ENCODE data around the gene CFAP157.

The CFAP157 gene

DNA sequence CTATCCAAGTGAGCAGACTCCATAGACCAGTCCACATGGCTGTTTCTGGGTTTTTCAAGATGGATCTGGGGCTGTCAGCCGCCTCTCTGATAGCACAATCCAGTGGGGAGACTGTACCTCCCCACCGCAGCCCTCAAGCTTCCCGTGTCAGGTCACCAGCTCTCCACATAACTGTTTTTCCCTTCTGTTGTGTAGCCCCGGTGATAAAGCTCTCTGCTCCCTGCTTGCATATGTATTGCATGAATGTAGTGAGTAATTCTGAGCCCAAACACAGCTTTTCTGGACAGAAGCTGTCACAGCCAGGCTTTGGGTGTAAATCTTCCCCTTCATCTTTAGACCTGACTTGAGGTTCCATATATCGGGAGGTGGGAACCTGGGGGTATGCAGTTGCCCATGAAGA, 23.1 kb upstream of the CFAP157 start:
- Mint-ChIP-seq H3K4me1 (peaks cover 0 to 1% of the 10 kb centered on the region in 2 donors), H3K9me3 (no peaks in the 10 kb centered on the region), H3K36me3 (no peaks in the 10 kb centered on the region), H3K27ac (no peak overlapping the region), H3K4me3 (no peak overlapping the region), H3K27me3 (peaks cover 15% of the 10 kb centered on the region in 2 donors)
- no peak for DNase-seq
- no peak for ATAC-seq (replicated peaks)

DNA sequence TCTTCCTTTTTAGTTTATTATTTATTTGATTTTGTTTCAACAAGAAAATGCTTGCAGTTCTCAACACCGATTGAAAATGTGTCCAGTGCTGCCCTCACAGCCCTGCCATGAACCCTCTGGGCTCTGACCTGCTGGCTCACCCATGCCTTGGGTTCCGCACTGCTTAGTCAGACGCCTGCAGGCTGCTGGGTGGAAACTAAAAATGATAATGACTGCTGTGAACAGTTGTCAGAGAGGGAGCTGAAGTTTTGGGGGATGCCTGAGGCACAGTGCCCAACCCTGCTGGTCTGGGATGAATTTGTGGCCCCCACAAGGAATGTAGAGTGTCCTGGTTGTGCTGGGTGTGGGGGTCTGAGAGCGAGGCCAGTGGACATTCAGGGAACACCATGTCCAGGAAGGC, 22.2 kb upstream of the CFAP157 start:
- no peak for DNase-seq
- no peaks in the 10 kb centered on the region for H3K9me3 Mint-ChIP-seq
- H3K4me1 Mint-ChIP-seq = peaks cover 0 to 1% of the 10 kb centered on the region in 2 donors
- peak overlapping the region; percentile 11 for H3K27ac Mint-ChIP-seq
- H3K27me3 Mint-ChIP-seq = peaks cover 11% of the 10 kb centered on the region in 2 donors
- no peak for ATAC-seq (replicated peaks)
- no peaks in the 10 kb centered on the region for H3K36me3 Mint-ChIP-seq
- no peak overlapping the region for H3K4me3 Mint-ChIP-seq

DNA sequence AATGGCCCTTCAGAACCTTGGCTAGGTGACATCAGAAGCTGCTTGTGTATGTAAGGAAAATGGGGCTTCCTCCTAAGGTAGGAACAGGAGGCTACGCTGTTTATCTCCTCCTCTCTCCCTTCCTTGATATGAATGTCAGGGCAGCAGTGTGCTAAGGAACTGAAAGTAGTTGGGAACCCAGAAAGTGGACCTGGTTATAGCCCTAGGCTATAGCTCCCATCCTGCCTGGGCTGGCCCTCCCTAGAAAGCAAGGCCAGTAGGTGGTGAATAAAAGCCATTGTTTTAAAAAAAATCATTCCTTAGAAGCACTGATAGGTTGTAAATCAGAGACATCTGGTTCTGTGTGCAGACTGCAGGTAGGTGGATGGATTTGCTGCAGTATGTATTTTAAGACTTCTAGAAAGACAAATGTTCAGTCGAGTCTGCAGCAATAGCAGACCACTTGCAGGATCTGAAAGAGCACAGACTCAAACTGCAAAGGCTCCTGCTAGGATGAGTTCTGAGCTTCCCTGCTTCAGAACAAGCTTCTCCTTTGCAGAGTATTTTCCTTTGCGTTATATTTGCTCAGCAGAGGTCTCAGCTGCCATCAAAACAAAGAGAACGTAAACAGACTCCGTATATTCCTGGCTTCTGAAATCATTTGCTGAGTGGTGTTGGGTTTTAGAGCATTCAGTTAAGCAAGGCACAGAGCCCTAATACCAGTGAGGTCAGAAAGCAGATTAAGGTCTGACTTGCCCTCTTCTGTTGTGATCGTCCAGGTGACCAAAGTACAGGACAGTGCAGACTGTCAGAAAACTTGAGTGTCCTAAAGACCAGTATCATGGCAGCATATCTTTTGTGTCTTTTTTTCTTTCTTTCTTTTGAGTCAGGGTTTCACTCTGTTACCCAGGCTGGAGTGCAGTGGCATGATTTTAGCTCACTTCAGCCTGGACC, 20.1 kb upstream of the CFAP157 start:
- H3K36me3 Mint-ChIP-seq = no peaks in the 10 kb centered on the region
- no peak for DNase-seq
- no peak overlapping the region for H3K27ac Mint-ChIP-seq
- H3K4me1 Mint-ChIP-seq = peaks cover 0 to 1% of the 10 kb centered on the region in 2 donors
- H3K4me3 Mint-ChIP-seq = no peak overlapping the region
- H3K9me3 Mint-ChIP-seq = no peaks in the 10 kb centered on the region
- peaks cover 0 to 5% of the 10 kb centered on the region in 2 donors for H3K27me3 Mint-ChIP-seq
- no peak for ATAC-seq (replicated peaks)

DNA sequence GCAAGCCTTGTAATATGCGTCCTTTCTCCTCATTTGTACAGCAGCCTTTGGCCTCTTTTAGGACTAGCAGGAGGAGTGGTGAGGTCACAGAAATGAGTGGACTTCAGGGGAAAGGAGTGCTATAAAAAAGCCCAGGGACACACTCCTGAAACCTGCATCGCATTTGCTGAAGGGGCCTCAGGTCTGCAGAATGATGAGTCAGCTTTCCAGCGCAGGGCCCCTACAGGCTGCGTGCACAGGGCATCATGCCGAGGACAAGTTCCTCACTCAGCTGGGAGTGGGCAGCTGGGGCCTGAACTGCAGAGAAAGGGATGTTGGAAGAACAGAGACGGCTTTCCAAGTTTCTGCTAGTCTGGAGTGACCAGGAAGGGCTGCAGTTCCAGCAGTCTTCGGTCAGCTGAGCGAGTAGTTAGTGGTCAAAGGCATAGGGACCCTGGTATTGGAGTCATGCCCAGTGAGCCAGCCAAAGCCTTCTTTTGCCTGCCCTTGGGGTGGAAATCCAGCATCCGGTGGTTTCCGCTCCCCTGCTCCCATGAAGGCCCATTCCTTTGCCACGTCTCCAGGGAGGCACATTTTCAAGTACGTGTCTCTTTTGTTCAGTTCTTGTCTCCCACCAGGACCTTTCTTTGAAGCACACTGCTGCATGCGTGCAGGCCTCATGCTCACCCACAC, 17.3 kb upstream of the CFAP157 start:
- peaks cover 0 to 5% of the 10 kb centered on the region in 2 donors for H3K27me3 Mint-ChIP-seq
- no peak overlapping the region for H3K4me3 Mint-ChIP-seq
- peaks cover 0 to 1% of the 10 kb centered on the region in 2 donors for H3K4me1 Mint-ChIP-seq
- DNase-seq (no peak), ATAC-seq (replicated peaks) (no peak)
- no peak overlapping the region for H3K27ac Mint-ChIP-seq
- peaks cover 9 to 12% of the 10 kb centered on the region in 2 donors for H3K36me3 Mint-ChIP-seq
- H3K9me3 Mint-ChIP-seq = no peaks in the 10 kb centered on the region

DNA sequence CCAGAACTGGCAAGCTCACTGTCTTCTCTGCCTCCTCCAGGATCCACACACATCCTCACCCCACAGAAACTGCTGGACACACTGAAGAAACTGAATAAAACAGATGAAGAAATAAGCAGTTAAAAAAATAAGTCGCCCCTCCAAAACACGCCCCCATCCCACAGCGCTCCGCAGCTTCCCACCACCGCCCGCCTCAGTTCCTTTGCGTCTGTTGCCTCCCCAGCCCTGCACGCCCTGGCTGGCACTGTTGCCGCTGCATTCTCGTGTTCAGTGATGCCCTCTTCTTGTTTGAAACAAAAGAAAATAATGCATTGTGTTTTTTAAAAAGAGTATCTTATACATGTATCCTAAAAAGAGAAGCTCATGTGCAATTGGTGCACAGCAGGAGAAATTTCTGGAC, 16.1 kb upstream of the CFAP157 start:
- no peak for DNase-seq
- Mint-ChIP-seq H3K27me3 (no peaks in the 10 kb centered on the region), H3K4me3 (no peak overlapping the region), H3K9me3 (no peaks in the 10 kb centered on the region), H3K4me1 (peaks cover 0 to 1% of the 10 kb centered on the region in 2 donors), H3K36me3 (peaks cover 9 to 13% of the 10 kb centered on the region in 2 donors), H3K27ac (no peak overlapping the region)
- ATAC-seq (replicated peaks) = no peak

DNA sequence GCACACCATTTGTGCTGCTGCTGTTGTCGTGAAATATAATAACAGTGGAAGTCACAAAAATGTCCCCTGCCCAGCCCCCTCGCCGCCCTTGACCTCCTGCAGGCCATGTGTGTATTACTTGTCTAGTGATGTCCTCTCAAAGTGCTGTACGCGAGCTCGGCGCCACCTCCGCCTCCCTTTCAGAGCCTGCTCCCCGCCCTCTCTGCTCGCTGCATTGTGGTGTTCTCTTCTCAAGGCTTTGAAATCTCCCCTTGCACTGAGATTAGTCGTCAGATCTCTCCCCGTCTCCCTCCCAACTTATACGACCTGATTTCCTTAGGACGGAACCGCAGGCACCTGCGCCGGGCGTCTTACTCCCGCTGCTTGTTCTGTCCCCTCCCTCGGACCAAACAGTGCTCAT, 14.7 kb upstream of the CFAP157 start:
- Mint-ChIP-seq H3K36me3 (peaks cover 9 to 13% of the 10 kb centered on the region in 2 donors), H3K4me1 (no peaks in the 10 kb centered on the region), H3K4me3 (no peak overlapping the region), H3K27ac (no peak overlapping the region), H3K9me3 (no peaks in the 10 kb centered on the region), H3K27me3 (no peaks in the 10 kb centered on the region)
- DNase-seq (no peak), ATAC-seq (replicated peaks) (no peak)

DNA sequence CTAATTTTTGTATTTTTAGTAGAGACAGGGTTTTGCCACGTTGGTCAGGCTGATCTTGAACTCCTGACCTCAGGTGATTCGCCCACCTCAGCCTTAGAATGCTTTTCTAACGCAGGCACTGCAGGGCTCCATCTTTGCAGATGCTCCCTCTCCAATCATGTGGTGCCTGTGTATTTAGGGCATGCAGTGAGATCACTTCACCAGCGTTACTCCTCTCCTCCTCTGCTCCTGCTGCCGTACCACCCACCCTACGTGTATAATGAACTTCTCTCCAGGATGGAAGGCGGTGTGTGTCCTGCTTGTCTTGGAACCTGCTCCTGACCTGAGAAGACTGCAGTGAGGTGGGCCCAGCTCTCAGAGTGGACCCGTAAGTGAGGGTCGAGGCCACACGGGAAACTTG, 13.6 kb upstream of the CFAP157 start:
- Mint-ChIP-seq H3K4me3 (no peak overlapping the region), H3K9me3 (no peaks in the 10 kb centered on the region), H3K36me3 (peaks cover 9 to 13% of the 10 kb centered on the region in 2 donors), H3K27ac (no peak overlapping the region), H3K27me3 (no peaks in the 10 kb centered on the region), H3K4me1 (no peaks in the 10 kb centered on the region)
- ATAC-seq (replicated peaks) = no peak
- no peak for DNase-seq

DNA sequence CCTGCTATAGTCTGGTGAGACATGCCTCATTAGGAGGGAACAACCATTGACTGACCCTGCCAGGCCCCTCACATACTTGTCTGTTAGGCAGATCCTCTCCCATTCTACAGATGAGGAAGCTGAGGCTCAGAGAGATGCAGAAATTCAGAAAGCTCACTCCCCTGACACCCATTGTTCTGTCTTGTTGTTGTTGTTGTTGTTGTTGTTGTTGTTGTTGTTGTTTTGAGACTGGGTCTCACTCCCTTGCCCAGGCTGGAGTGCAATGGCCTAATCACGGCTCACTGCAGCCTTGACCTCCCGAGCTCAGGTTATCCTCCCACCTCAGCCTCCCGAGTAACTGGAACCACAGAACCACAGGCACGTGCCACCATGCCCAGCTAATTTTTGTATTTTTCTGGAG, 13.1 kb upstream of the CFAP157 start:
- H3K27me3 Mint-ChIP-seq = no peaks in the 10 kb centered on the region
- ATAC-seq (replicated peaks) (no peak), DNase-seq (no peak)
- H3K27ac Mint-ChIP-seq = no peak overlapping the region
- no peaks in the 10 kb centered on the region for H3K4me1 Mint-ChIP-seq
- H3K36me3 Mint-ChIP-seq = peaks cover 9 to 13% of the 10 kb centered on the region in 2 donors
- H3K9me3 Mint-ChIP-seq = no peaks in the 10 kb centered on the region
- no peak overlapping the region for H3K4me3 Mint-ChIP-seq

DNA sequence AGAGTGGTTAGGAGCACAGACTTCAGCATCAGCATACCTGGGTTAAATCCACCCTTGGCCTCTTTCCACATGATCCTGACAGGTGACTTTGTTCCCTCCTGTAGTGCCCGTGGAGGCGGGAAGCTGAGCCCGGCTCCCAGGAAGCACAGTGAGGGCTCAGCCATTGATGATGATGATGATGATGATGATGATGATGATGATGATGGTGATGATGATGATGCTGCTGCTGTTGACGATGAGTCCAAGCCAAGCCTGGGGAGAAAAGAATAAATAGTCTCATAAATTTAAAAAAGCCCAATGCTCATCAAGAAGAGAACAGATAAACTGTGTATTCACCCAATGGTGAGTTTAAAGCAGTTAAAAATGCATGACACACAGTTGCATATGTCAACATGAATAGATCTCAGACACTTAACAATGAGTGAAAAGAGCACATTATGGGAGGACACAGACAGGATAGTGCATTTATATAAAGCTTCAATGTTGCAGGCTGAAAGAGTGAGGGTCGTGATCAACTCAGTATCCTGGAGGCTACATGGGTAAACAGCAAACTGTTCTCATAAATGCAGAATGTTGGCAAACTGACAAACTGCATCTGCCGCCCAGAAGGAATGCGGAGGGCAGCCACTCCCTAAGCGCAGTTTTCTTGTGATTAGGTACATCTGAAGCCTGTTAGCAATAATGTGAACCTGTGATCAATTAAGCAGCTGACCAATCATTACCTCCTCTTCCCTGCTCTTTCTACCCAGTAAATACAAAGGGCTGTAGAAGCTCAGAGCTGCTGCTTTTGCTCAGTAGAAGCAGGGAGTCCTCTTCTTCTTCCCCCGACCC, 11.7 kb upstream of the CFAP157 start:
- Mint-ChIP-seq H3K27ac (no peak overlapping the region), H3K4me3 (no peak overlapping the region), H3K36me3 (peaks cover 13 to 14% of the 10 kb centered on the region in 2 donors), H3K4me1 (peaks cover 8 to 13% of the 10 kb centered on the region in 2 donors), H3K27me3 (no peaks in the 10 kb centered on the region), H3K9me3 (no peaks in the 10 kb centered on the region)
- DNase-seq = no peak
- no peak for ATAC-seq (replicated peaks)

DNA sequence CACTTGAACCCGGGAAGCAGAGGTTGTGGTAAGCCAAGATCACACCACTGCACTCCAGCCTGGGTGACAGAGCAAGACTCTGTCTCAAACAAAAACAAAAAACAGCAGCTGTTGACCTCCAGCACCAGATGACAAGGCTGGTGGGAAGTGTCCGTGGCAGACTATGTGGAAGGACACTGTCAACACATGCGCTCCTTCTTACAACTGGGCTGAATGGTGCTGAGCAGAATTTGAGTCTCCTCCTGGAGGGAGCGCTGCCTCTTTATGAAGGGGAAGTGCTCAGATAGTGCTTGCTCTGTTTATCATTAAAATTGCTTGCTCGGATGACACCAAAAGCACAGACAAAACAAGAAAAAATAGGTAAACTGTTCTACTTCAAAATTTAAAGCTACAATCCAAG, 9.2 kb upstream of the CFAP157 start:
- Mint-ChIP-seq H3K36me3 (peaks cover 10 to 14% of the 10 kb centered on the region in 2 donors), H3K4me3 (no peak overlapping the region), H3K27ac (no peak overlapping the region), H3K27me3 (no peaks in the 10 kb centered on the region), H3K4me1 (peaks cover 11 to 17% of the 10 kb centered on the region in 2 donors), H3K9me3 (no peaks in the 10 kb centered on the region)
- no peak for DNase-seq
- ATAC-seq (replicated peaks) = no peak

DNA sequence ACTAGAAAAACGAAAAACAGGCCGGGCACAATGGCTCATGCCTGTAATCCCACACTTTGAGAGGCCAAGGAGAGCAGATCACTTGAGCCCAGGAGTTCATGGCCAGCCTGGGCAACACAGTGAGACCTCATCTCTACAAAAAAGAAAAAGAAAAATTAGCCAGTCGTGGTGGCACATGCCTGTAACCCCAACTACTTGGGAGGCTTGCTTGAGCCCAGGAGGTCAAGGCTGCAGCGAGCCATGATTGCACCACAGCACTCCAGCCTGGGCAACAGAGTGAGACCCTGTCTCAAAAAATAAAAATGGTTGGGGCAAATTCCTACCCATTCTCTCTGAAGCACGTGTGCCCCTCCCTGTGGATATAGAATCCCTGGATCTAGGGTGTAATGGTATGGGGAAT, 8.4 kb upstream of the CFAP157 start:
- Mint-ChIP-seq H3K4me1 (peaks cover 11 to 17% of the 10 kb centered on the region in 2 donors), H3K27ac (no peak overlapping the region), H3K4me3 (no peak overlapping the region), H3K36me3 (peaks cover 10 to 14% of the 10 kb centered on the region in 2 donors), H3K27me3 (no peaks in the 10 kb centered on the region), H3K9me3 (no peaks in the 10 kb centered on the region)
- DNase-seq (no peak), ATAC-seq (replicated peaks) (no peak)

DNA sequence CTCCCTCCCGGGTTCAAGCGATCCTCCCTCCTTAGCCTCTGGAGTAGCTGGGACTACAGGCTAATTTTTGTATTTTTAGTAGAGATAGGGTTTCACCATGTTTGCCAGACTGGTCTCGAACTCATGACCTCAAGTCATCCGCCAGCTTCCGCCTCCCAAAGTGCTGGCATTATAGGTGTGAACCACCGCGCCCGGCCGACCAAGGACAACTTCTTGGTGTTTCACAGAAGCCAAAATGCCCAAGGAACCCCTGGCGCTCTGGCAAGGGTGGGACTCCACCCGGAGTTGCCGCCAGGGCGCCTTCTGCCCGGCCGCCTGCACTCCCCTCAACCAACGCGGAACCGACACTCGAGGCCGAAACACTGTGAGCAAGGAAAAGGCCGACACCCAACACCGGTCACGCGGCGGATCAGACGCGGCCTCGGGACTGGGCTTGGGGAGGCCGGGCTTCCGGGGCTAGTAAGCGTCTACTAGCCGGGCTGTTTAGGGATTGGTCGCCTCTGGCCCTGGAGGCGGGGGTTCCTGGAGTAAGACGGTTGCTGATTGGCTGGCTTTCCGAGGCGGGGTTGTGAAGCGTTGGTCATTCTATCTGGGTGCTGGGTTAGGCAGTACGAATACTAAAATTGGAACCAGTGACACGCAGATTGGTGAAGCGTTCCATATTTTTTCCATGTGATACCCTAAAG, 7.7 kb upstream of the CFAP157 start:
- Mint-ChIP-seq H3K4me1 (peaks cover 11 to 17% of the 10 kb centered on the region in 2 donors), H3K27ac (peak overlapping the region; percentile 92), H3K9me3 (no peaks in the 10 kb centered on the region), H3K36me3 (peaks cover 5 to 9% of the 10 kb centered on the region in 2 donors), H3K27me3 (no peaks in the 10 kb centered on the region), H3K4me3 (peak overlapping the region; percentile 79 to 82)
- ATAC-seq (replicated peaks) (peak; percentile 99 to 100), DNase-seq (peak; percentile 89)

DNA sequence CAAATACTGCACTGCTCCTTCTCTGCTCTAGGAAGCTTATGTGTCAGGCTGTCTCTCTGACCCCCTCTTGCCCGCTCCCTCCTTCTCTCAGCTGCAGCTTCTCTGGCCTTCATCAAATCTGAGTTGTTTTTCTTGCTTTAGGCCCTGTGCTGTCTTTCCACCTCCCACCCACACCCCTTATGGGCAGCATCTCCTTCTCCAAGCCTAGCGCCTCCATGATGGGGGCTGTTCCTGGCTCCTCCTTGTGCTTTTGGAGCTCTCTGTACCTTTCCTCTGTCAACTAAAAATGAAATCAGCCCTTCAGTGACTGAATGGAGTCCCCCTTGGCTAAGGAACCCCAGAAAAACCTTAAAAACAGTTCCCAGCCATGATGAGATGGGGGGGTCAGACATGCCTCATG, 6.6 kb upstream of the CFAP157 start:
- H3K4me3 Mint-ChIP-seq = peak overlapping the region in 1 of 2 donors; percentile 51
- H3K27me3 Mint-ChIP-seq = no peaks in the 10 kb centered on the region
- no peaks in the 10 kb centered on the region for H3K9me3 Mint-ChIP-seq
- H3K36me3 Mint-ChIP-seq = peaks cover 2 to 5% of the 10 kb centered on the region in 2 donors
- H3K4me1 Mint-ChIP-seq = peaks cover 11 to 17% of the 10 kb centered on the region in 2 donors
- peak overlapping the region; percentile 72 for H3K27ac Mint-ChIP-seq
- ATAC-seq (replicated peaks) = no peak
- DNase-seq = no peak

Data from stimulated activated naive B cell treated with anti-CD40 and anti-IgM and Interleukin-4, amounts not matched to agents 10 μg/mL and 1 μg/mL and 100 μg/mL, for 72 hours (primary cell).